A204.1 (cell line): Measurements from ENCODE around the gene RNF4.

Experiments
- FAIRE-seq: peaks from 2 replicates; lab custom pipeline; 2012; peaks lifted over from hg19 to GRCh38; lab: Jason Lieb, UNC

RNF4 gene

GRCh38 chr4:2438822-2439718 is 29.8 kb upstream of the RNF4 start:
- FAIRE-seq, result no peak

- FAIRE-seq, result no peak
Observed at GRCh38 chr4:2441393-2442174, 27.3 kb upstream of the RNF4 start.

GRCh38 chr4:2442175-2442993 is 26.5 kb upstream of the RNF4 start:
- no peak for FAIRE-seq

- FAIRE-seq, result no peak
Observed at GRCh38 chr4:2443061-2443730, 25.7 kb upstream of the RNF4 start.

- FAIRE-seq, result no peak
Observed at GRCh38 chr4:2443956-2444740, 24.8 kb upstream of the RNF4 start.

DNA sequence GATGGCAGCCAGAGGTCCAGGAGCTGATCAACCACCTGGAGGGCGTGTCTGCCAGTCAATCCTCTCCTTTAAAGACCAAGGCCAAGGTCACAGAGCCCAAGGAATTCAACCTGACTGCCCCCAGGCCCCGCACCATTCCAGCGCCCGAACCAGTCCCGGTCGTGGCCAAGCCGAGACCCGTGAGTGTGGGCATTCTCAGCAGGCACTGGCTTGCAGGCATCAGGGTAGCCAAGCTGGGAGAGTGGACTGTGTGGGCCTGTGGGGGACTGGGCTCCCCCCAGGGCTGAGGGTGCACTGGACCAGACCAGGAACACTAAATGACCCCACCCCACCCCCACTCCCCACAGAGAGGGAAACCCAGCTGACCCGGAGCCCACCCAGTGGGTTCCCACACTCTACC is 23.8 kb upstream of the RNF4 start:
- no peak for FAIRE-seq

DNA sequence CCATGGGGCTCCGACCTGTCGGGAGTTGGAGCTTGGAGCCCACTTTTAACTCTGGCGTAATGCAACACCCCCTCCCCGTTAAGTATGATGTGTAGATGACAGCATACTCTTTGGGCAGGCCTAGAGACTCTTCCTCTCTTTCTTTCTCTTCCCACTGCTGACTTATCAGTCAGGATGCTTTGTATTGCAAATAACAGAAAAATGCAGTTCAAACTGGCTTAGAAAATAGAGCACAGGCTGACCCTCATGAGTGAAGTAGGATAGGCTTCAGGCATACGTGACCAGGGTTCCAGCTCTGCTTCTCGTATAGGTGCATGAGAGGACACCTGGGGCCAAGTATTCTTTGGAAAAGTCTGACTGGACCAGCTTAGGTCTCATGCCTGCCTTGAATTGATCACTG is 23.3 kb upstream of the RNF4 start:
- FAIRE-seq, result no peak

DNA sequence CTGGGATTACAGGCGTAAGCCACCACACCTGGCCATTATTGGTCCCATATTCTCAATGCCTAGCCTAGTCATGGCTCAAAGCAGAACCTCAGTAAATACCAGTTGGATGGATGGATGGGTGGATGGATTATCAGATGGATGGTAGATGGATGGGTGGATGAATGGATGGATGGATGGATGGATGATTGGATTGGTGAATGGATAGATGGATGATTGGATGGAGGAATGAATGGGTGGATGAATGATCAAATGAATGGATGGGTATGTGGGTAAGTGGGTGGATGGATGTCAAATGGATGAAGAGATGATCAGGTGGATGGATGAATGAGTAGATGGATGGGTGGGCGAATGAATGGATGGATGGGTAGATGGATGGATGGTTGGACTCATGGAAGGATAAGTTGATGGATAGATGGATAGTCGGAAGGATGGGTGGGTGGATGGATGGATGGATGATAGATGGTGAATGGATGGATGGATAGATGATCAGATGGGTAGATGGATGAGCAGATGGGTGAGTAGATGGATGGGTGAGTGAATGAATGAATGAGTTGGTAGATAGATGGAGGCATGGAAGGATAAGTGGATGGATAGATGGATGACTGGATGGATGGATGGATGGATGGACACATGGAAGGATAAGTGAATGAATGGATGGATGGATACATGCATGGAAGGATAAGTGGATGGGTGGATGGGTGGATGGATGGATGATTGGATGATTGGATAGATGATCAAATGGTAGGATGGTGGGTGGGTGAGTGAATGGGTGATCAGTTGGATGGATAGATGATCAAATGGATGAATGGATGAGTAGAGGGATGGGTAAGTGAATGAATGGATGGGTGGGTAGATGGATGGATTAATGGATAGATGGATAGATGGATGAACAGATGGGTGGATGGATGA is 22.0 kb upstream of the RNF4 start:
- FAIRE-seq, result no peak

- FAIRE-seq, result no peak
Observed at GRCh38 chr4:2448589-2448988, 20.3 kb upstream of the RNF4 start.

GRCh38 chr4:2449051-2449450 is 19.9 kb upstream of the RNF4 start:
- FAIRE-seq, result no peak

DNA sequence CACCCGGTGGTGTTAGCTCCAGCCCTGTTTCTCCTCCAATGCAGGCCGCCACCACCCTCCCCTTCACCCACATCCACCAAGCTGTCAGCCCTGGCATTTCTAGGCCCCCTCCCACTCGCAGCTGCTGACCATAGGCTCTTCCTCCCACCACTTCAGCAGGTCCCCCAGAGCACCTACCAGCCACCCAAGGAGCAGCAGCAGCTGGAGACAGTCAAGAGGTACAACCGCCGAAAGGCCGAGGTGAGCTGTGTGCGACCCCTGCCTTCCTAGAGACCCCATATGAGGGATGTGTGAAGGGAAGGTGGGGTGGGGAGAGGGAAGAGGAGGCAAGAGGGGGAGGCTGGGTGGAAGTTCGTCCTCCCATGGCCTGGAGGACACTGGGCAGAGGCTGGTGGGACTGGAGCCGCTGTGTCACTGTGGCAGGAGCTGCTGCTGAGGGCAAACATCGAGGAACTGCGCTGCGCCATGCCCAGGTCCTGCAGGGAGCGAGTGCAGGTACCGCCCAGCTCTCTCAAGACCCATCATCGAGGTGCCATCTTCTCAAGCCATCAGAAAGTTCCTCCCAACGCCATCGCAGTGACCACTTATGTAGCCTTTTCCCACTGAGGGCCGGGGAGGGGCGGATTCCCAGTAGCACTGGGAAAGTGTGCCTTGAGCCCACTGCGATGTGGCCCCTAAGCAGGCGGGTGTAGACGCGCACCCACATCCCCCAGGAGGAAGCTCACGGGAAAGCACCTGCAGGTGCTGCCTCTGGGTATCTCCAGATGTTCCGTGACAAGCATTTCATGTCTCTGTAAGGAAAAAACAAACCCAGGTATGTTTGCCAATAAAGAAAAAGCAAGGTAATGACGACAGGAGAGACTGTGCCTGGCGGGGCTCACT is 19.2 kb upstream of the RNF4 start:
- no peak for FAIRE-seq

DNA sequence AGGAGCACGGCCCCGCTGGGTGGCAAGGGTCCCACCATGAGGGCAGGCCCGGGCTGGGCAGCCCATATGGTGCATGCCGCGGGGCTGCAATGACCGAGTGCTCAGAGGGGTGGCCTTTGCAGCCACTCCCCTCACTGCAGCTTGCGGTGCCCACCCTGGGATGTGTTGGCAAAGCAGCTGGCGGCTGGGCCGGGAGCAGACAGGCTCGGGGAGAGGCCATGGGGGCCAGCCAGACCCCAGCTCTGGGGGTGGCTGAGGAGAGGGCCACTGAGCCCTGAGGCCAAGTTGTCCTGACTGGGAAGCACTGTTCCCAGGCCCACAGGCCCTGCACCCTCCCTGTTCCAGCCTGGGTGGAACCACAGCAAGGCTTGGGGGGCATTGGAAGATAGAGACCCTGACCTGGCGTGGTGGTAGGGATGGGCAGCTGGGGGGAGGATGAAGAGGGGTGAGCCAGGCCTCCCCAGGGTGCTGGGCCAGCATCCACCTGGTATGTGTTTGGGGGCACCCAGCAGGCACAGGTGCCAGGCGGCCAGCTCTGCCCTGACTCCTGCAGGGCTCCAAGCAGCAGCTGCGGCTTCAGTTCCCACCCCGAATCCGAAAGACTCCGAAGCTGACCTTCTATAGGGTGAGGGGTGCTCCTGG is 18.4 kb upstream of the RNF4 start:
- no peak for FAIRE-seq

GRCh38 chr4:2451036-2451520 is 17.8 kb upstream of the RNF4 start:
- FAIRE-seq, result no peak

DNA sequence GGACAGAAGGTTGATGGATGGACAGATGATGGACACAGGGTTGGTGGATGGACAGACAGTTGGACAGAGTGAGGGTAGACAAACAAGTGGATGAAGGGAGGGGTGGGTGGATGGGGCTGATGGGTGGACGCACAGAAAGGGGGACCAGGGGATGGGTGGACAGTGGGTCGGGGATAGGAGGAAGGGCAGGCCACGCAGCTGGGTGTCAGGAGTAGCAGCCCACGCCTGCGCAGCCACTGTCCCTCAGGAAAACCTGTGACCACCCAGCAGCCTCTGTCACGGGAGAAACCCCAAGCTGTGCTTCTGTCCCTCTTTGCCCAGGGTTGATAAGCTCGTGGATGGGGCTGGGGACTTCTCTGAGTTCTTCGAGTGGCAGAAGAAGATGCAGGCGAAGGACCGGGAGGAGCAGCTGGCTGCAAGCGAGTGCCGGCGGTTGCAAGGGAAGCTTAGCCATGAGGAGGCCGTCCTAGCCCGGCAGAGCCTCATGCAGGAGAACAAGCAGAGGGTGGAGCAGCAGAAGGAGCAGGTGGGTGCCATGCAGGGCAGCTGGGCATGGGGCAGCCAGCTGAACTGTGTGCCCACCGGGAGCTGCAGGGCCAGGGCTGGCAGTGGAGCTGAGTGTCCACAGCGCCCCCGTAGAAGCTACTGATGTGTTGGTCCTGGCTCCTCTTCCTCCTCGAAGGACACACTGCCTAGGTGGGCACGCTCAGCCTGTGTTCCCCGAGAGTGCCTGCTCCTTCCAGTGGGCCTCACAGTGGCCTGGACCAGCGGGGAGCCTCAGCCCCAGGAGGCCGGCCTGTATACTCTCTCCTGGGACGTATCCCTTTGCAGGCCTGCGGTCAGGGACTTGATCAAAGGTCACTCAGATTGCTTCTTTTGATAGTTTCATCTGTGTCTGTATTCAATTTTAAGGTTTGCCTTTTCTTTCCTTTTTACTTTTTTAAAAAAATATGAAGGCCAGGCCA is 16.8 kb upstream of the RNF4 start:
- no peak for FAIRE-seq

GRCh38 chr4:2457481-2458295 is 11.2 kb upstream of the RNF4 start:
- no peak for FAIRE-seq
